BE2C (cell line): Measurements from ENCODE around the gene WNT7B.

Experiments
- DNase-seq: peaks from one replicate; pipeline ENCODE4 v3.0.0-alpha.2; 2020
- H3K27me3 ChIP-seq: fragments of 250-450 bp; sonication (Bioruptor Pico); 2 replicates; pipeline ENCODE4 v1.5.1; 2020; ENCODE audit warnings: mild to moderate bottlenecking
- H3K36me3 ChIP-seq: fragments of 250-450 bp; sonication (Bioruptor Pico); 2 replicates; pipeline ENCODE4 v1.5.1; 2020; ENCODE audit warnings: mild to moderate bottlenecking
- H3K4me1 ChIP-seq: fragments of 250-450 bp; sonication (Bioruptor Pico); 2 replicates; pipeline ENCODE4 v1.5.1; 2020
- H3K4me3 ChIP-seq: 2 replicates; pipeline ENCODE4 v1.5.1; 2011; ENCODE audit warnings: low read depth, low read length
- H3K9me3 ChIP-seq: fragments of 250-450 bp; sonication (Bioruptor Pico); 2 replicates; pipeline ENCODE4 v1.5.1; 2020
- TF ChIP-seq, protein P1 (sequence below): IDR thresholded peaks from 2 replicates; pipeline ENCODE4 v1.5.1; 2012; ENCODE audit warnings: mild to moderate bottlenecking, low read depth, low read length

The WNT7B gene

DNA sequence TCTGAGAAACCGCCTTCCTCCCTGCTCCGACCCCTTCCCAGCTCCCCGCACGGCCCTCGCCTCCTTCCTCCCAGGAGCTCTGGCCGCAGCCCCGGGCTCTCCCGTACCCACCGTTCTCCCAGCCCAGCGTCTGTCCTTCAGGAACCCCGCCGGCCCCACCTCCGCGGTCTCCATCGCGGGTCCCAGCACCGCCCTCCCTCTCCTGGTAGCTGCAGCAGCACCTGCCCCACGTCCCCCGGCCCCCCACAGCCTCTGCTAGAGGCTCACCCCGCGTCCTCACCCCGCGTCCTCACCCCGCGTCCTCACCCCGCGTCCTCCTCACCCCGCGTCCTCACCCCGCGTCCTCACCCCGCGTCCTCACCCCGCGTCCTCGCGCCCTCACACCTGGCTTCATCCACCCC lies 85.9 kb downstream of the WNT7B start:
- no peak overlapping the region for H3K4me3 ChIP-seq
- H3K4me1 ChIP-seq: peaks cover under 1% of the 10 kb centered on the region
- H3K36me3 ChIP-seq: no peaks in the 10 kb centered on the region
- H3K27me3 ChIP-seq: no peaks in the 10 kb centered on the region
- no peaks in the 10 kb centered on the region for H3K9me3 ChIP-seq
- TF ChIP-seq, protein P1, sequence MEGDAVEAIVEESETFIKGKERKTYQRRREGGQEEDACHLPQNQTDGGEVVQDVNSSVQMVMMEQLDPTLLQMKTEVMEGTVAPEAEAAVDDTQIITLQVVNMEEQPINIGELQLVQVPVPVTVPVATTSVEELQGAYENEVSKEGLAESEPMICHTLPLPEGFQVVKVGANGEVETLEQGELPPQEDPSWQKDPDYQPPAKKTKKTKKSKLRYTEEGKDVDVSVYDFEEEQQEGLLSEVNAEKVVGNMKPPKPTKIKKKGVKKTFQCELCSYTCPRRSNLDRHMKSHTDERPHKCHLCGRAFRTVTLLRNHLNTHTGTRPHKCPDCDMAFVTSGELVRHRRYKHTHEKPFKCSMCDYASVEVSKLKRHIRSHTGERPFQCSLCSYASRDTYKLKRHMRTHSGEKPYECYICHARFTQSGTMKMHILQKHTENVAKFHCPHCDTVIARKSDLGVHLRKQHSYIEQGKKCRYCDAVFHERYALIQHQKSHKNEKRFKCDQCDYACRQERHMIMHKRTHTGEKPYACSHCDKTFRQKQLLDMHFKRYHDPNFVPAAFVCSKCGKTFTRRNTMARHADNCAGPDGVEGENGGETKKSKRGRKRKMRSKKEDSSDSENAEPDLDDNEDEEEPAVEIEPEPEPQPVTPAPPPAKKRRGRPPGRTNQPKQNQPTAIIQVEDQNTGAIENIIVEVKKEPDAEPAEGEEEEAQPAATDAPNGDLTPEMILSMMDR: no peak
- DNase-seq: peak; percentile 27

DNA sequence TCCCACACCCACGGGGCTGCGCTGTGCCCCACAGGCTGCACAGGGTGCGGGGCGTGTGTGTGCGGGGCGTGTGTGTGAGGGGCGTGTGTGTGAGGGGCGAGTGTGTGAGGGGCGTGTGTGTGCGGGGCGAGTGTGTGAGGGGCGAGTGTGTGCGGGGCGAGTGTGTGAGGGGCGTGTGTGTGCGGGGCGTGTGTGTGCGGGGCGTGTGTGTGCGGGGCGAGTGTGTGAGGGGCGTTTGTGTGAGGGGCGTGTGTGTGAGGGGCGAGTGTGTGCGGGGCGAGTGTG lies 86.7 kb downstream of the WNT7B start:
- Histone ChIP-seq H3K4me3 (no peak overlapping the region), H3K9me3 (no peaks in the 10 kb centered on the region), H3K27me3 (no peaks in the 10 kb centered on the region), H3K4me1 (peaks cover 6% of the 10 kb centered on the region), H3K36me3 (no peaks in the 10 kb centered on the region)
- no peak for DNase-seq
- TF ChIP-seq, protein P1: no peak

DNA sequence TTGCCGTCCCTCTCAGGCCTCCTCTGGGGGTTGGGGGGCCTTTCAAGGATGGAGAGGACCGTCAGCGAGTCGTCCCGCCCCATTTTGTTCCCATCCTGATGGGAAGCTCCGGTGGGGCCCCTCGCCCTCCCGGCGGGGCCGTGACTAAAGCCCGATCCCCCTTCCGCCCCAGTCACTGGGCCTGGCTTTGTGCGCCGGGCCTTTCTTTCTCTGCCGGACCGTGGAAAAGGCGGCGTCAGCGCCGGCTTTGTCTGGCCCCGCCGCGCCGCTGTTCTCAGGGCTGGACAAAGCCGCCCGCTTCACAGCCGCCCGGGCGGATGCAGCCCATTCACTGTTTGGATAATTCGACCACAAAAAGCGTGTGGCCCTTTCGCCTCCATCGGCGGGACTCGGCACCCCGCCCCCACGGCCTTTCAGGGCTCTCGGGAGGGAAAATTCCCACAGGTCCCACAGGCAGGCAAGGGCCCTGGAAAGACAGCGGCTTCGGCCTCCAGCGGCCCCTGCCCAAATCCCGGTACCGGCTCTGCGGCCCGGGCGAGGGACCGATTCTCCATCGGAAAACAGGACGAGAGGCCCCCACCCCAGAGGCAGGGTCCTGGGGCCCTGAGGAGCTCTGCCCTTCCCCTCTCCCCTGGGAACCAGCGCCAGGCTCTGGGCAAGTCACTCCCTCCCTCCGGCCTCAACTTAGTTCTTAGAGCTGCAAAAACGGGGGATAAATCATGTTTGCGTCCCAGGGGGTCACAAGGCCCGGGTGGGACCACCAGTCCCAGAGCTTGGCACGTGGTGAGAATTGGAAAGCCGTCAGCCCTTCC lies 87.2 kb downstream of the WNT7B start:
- TF ChIP-seq, protein P1: no peak
- DNase-seq: peak; percentile 7
- no peak overlapping the region for H3K4me3 ChIP-seq

DNA sequence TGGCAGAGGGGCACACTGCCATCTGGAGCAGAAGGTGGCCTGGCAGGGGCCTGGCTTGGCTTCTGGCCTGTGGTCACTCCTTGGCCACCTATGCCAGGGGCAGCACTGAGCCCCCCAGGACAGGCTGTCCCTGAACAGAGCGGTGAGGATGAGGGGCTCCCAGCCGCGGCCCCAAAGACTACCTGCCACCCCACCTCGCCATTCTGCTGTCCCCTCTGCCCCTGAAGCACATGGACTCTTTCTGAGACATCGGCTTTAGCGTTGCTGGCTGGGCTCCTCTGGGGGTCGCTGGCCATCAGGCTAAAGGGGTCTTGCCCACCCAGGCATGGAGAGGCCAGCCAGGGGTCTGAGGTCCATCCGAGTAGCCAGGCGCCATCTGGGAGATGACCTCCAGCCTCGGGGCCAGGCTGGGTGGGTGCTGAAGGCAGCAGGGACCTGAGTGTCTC lies 87.8 kb downstream of the WNT7B start:
- peak; percentile 12 for DNase-seq
- H3K4me3 ChIP-seq: no peak overlapping the region

More for the DNA sequence above, 87.2 kb downstream of the WNT7B start:
- Histone ChIP-seq H3K36me3 (no peaks in the 10 kb centered on the region), H3K27me3 (no peaks in the 10 kb centered on the region), H3K9me3 (no peaks in the 10 kb centered on the region), H3K4me1 (peaks cover 12% of the 10 kb centered on the region)

DNA sequence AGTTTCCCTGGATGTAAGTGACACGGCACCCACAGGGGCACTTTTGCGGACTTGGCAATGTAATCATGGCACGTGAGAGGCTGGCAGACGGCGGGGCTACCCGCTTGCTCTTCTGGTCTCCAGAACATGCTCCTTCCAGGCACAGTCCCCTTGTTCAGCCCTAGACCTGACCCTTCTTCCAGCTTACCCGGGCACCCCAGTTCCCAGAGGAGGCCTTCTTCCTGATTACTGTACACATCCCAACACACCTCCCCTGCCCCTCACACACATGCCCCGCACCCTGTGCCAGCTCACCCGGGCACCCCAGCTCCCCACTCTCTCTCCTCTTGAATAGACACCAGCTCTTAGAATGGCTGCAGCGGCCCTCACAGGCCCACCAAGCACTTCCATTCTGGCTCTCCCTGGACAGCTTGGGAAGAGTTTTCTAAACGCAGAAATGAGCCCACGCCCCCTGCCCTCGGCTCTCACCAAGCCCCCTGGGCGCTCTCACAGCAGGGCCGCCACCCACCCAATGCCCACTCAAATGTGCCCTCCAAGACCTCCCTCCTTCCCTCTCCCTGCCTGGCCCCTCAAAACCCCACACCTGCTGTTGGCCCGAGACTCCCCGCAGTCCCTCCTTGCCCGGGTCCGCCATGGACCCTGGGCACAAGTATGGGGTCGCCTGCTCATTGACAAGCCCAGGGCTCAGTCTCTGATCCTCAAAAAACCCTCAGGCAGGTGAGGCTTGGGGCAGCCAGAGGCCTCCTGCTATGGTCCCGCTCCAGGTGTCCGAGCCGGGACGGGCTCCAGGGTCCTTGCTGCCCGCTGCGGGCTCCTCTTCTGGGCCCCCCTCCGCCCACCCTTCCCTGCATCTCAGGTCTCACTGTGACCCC lies 88.5 kb downstream of the WNT7B start:
- TF ChIP-seq, protein P1: no peak

More for the DNA sequence above, 87.8 kb downstream of the WNT7B start:
- no peaks in the 10 kb centered on the region for H3K27me3 ChIP-seq
- no peaks in the 10 kb centered on the region for H3K36me3 ChIP-seq
- peaks cover 18% of the 10 kb centered on the region for H3K4me1 ChIP-seq
- TF ChIP-seq, protein P1: no peak
- H3K9me3 ChIP-seq: no peaks in the 10 kb centered on the region

More for the DNA sequence above, 88.5 kb downstream of the WNT7B start:
- Histone ChIP-seq H3K27me3 (no peaks in the 10 kb centered on the region), H3K36me3 (no peaks in the 10 kb centered on the region), H3K9me3 (no peaks in the 10 kb centered on the region), H3K4me1 (peaks cover 18% of the 10 kb centered on the region), H3K4me3 (no peak overlapping the region)
- no peak for DNase-seq
